Activated CD4-positive, alpha-beta T cell treated with anti-CD3 and anti-CD28 coated beads for 36 hours (primary cell): ENCODE measurements around the gene PCBP4. TPM values are rescaled to one million over a fixed set of nuclear protein-coding genes. Genes with fewer than 3 reads are reported as not detected.

ENCODE experiments used
- ATAC-seq: fragments of 200-7000 bp; cut with Tn5 transposase; one replicate; pipeline ENCODE4 v1.10.0; 2021; ENCODE audit warnings: mild to moderate bottlenecking, moderate library complexity
- CTCF ChIA-PET: fragments of 350-600 bp; sonication (Branson Sonifier 250); formaldehyde crosslinking; loops from one replicate; lab custom pipeline; 2021; ENCODE audit warnings: antibody characterized with exemption; lab: Charles Lee
- POLR2A ChIA-PET: fragments of 350-600 bp; sonication (Branson Sonifier 250); formaldehyde crosslinking; loops from one replicate; lab custom pipeline; 2021; ENCODE audit warnings: antibody characterized with exemption, inconsistent platforms; lab: Charles Lee
- DNase-seq: peaks from one replicate; pipeline ENCODE4 v3.0.0-alpha.2; 2020
- H3K27ac Mint-ChIP-seq: one replicate; pipeline ENCODE4 v1.8.0; 2021; ENCODE audit warnings: mixed read lengths
- H3K27me3 Mint-ChIP-seq: one replicate; pipeline ENCODE4 v1.8.0; 2021; ENCODE audit warnings: mixed read lengths
- H3K36me3 Mint-ChIP-seq: one replicate; pipeline ENCODE4 v1.8.0; 2021; ENCODE audit warnings: low read depth, mixed read lengths
- H3K4me1 Mint-ChIP-seq: one replicate; pipeline ENCODE4 v1.8.0; 2021; ENCODE audit warnings: mixed read lengths
- H3K4me3 Mint-ChIP-seq: one replicate; pipeline ENCODE4 v1.8.0; 2021; ENCODE audit warnings: mild to moderate bottlenecking, moderate library complexity, mixed read lengths
- H3K9me3 Mint-ChIP-seq: one replicate; pipeline ENCODE4 v1.8.0; 2021; ENCODE audit warnings: low read depth, mixed read lengths
- intact Hi-C, 2 experiments: fragments of 100-400 bp; cut with DNase I in 1 of 2; cut with micrococcal nuclease in 1 of 2; formaldehyde crosslinking; loops; one replicate each; pipeline versions ENCODE4 v1.14.2 to v1.15.1; 2022 to 2024; cut with DNase I, micrococcal nuclease
- total RNA-seq, 2 experiments: library from RNA; stranded (reverse); gene quantifications; one replicate each; pipeline ENCODE4 v1.2.3, GENCODE V29; 2021

The PCBP4 gene
- total RNA-seq, 2 experiments from 2014 or later, result 12.5 to 13.6 TPM

DNA sequence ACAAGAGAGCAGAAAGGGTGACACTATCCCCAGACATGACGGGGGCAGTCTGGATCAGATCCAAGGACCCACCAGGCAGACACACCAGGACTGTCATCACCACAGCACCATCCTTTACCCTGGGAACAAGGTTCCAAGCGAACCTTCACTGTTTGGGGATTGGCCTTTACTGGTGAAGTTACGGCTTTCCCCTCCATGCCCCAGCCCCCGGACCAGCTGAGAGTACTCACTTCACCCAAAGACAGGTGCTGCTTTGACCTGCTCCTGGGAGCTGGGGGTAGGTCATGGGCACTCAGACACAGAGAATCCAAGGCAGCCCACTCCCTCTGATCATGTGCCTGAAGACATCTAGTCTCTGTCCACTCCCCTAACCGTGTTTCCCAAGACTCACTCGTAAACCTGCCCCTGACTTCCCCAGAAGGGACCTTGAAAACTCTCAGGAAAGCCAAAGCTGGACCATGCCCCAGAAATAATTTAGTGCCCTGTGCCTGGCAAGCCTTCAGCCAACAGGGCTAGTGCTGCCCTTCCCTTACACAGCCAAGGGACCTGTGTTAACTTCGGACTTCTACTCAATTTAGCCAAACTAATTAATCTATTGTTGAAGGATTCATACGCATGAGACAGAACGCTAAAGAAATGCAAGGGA, 28.4 kb downstream of the PCBP4 start:
- ChIA-PET CTCF (interaction anchor here (0.6 kb wide), 2 partner anchors 218 to 1054 kb away, joined by 3 to 4 read pairs; no protein-coding TSS in a partner anchor), POLR2A (no interaction called here)
- Mint-ChIP-seq H3K27ac (peak overlapping the region; percentile 52), H3K4me3 (no peak overlapping the region), H3K27me3 (no peaks in the 10 kb centered on the region), H3K9me3 (no peaks in the 10 kb centered on the region), H3K36me3 (peaks cover 41% of the 10 kb centered on the region), H3K4me1 (peaks cover 33% of the 10 kb centered on the region)
- DNase-seq (no peak), ATAC-seq (no peak)
- intact Hi-C loops, result no loop called here

DNA sequence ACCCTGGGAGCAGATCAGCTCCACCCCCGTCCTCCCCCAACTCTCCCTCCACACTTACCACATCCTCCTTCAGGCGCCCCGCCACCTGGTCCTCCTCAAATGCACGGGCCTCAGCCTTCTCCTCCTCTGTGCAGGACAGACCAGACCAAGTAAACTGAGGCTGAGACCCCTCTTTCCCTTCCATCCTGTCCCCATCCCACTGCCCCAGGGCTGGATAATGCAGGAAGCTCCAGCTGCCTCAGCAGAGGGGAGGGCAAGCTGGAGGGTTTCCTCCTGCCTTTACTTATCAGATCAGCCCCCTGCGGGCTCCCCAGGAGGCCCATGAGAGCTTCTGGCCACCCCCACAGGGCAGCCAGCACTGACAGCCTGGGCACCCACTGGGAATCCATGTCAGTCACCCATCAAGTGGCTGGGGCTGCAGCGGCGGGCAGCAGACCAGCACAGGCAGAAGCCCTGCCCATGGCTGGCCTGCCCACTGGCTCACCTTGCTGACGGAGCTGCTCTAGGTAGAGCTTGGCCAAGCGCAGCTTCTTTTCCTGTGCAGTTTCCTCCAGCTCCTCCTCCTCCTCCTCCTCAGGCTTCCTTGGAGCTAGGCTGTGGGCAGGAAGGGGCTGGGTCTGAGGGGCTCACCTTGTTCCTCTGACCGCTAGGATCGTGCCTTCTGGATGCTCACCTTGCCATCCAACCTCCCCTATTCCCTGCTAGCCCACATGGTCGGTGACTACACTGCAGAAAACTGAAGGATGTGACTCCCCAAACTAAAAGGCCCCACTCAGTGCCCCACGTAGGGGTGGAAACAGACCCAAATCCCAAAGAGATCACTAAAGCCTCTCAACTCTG, 29.4 kb downstream of the PCBP4 start:
- DNase-seq (no peak), ATAC-seq (no peak)
- peaks cover 30% of the 10 kb centered on the region for H3K4me1 Mint-ChIP-seq
- intact Hi-C loops, result no loop called here
- ChIA-PET CTCF (no interaction called here), POLR2A (no interaction called here)
- peaks cover 49% of the 10 kb centered on the region for H3K36me3 Mint-ChIP-seq
- H3K9me3 Mint-ChIP-seq, result no peaks in the 10 kb centered on the region
- no peaks in the 10 kb centered on the region for H3K27me3 Mint-ChIP-seq
- H3K4me3 Mint-ChIP-seq, result no peak overlapping the region
- no peak overlapping the region for H3K27ac Mint-ChIP-seq

DNA sequence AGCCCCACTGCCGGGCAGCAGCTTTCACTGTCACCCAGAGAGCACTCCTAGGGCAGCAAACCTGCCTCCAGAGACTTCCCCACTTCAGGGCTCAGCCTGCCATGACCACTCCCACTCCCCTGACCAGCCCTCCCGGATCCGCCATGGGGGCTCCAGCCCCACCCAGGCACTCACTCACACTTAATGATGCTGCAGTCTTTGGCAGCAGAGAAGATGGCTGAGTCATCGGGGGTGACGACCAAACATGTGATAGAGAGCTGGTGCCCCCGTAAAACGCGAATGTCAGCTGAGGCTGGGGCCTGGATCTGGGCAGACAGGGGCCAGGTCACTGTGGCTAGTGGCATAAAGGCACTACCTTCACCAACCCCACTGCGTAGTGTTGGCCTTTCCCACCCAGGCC, 30.2 kb downstream of the PCBP4 start:
- Mint-ChIP-seq H3K27ac (no peak overlapping the region), H3K4me3 (no peak overlapping the region), H3K36me3 (peaks cover 51% of the 10 kb centered on the region), H3K27me3 (no peaks in the 10 kb centered on the region), H3K9me3 (no peaks in the 10 kb centered on the region), H3K4me1 (peaks cover 27% of the 10 kb centered on the region)
- CTCF ChIA-PET, result interaction anchor here (0.5 kb wide), 1 partner anchor 134 kb away, joined by 3 read pairs; no protein-coding TSS in a partner anchor
- DNase-seq, result no peak
- POLR2A ChIA-PET, result no interaction called here
- no peak for ATAC-seq
- intact Hi-C loops, result no loop called here

DNA sequence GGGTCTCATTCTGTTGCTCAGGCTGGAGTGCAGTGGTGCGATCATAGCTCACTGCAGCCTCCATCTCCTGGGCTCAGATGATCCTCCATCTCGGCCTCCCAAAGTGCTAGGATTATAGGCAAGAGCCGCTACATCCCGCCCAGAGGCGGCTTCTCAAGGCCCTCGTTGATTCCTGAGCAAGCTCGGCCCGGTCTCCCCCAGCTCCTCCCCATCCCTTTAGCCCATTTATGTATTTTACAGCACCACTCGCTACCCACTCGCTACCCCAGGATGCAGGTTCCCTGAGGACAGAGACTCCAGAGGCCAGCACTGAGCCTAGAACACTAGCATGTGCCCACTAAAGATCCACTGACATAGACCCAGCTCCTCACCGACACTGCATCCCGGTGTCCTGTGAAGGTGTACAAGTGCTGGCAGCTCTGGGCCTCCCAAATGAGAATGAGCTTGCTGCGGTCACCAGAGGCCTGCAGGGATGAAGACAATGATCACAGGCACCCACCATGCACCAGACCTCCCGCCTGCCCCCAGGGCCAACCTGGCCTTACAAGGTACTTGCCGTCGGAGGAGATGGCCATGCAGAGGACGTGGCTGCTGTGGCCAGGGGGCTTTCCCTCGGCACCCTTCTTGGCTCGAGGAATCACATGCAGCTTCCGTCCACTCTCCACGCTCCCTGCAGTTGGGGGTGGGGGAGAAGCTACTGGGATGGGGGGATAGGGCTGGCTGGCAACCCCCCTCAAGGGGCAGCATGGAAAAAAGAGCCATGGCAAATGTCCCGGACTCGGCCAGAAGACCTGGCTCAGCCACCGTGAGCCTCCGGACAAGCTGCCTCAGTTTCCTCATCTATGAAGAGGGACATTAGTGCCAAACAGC, 31.1 kb downstream of the PCBP4 start:
- Mint-ChIP-seq H3K4me1 (peaks cover 27% of the 10 kb centered on the region), H3K4me3 (no peak overlapping the region), H3K27ac (no peak overlapping the region), H3K9me3 (no peaks in the 10 kb centered on the region), H3K27me3 (no peaks in the 10 kb centered on the region), H3K36me3 (peaks cover 52% of the 10 kb centered on the region)
- ChIA-PET CTCF (interaction anchor here (0.5 kb wide), 1 partner anchor 186 kb away, joined by 4 read pairs; no protein-coding TSS in a partner anchor), POLR2A (no interaction called here)
- intact Hi-C loops, result no loop called here
- no peak for DNase-seq
- ATAC-seq, result no peak

DNA sequence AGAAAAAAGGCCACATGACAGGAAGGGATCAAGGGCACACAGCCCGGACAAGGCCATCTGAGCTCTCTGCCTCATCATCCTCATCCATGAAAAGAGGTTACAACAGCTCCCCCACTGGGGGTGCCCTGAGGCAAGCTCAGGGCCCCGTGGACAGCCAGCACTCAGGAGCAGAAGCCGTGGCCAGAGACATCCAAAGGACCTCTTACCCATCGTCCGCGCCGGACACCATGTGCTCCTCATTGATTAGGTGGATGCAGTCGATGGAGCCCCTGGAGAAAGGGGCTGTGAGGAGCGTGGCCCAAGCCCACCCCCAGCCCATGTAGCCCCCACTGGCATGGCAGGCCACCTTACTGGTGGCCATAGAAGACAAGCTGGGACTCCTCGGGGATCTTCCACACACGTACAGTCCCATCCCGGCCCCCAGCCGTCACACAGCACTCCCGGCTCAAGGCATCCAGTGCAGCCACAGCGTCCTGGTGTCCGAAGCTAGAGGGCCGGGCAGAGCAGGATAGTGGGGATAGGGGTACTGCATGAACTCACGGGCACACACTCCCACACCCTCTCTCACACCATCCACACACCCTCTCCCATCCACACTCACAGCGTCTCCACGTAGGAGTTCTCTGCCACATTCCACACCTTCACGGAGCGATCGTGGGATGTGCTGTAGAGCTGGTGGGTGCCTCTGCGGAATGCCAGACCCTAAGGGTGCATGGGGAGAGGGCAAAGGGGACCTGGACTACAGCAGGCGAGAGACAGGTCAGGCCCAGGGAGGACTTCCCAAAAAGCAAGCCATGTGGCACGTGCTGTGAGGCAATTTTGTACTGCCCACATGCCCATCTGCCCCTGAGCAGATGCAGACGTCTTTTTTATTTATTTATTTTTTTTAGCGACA, 32.0 kb downstream of the PCBP4 start:
- H3K27ac Mint-ChIP-seq, result no peak overlapping the region
- DNase-seq (no peak), ATAC-seq (no peak)
- CTCF ChIA-PET, result interaction anchor here (1.1 to 1.2 kb wide), 2 partner anchors 19 to 28 kb away, joined by 3 read pairs; no protein-coding TSS in a partner anchor
- intact Hi-C loops, result no loop called here
- no peaks in the 10 kb centered on the region for H3K9me3 Mint-ChIP-seq
- H3K4me1 Mint-ChIP-seq, result peaks cover 18% of the 10 kb centered on the region
- POLR2A ChIA-PET, result no interaction called here
- H3K4me3 Mint-ChIP-seq, result no peak overlapping the region
- no peaks in the 10 kb centered on the region for H3K27me3 Mint-ChIP-seq
- peaks cover 52% of the 10 kb centered on the region for H3K36me3 Mint-ChIP-seq

DNA sequence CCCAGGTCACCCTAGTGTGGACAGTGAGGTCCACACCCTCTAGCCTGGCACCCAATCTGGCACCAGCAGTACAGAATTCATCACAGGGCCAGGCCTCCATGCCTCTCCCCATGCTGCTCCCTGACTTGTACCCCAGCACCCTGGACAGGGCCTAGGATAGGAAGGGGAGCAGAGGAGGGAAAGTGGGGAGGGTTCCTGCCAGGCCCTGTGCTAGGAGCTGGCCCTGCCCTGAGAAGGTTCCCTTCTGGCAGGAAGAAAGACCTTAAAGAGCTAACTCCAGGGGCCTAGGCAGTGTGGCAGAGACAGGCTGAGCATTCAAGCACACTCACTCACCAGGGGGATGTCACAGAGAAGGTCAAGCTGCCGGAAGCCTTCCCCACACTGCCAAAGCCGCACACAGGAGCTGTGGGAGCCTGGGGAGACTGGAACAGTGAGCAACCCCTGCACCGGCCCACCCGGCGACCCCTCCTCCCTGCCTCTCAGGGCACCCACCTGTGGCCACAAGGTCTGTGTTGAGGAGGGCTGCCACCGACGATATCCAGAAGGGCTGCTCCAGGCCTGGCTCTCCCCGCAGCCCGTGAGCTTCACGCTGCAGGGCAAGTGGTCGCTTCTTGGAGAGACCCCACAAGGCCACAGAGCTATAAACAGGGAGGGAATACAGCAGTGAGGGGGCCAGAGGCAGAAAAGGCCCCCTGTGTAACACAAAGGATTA, 33.0 kb downstream of the PCBP4 start:
- no peak overlapping the region for H3K27ac Mint-ChIP-seq
- no peaks in the 10 kb centered on the region for H3K27me3 Mint-ChIP-seq
- intact Hi-C loops, result no loop called here
- DNase-seq (no peak), ATAC-seq (no peak)
- H3K36me3 Mint-ChIP-seq, result peaks cover 52% of the 10 kb centered on the region
- H3K9me3 Mint-ChIP-seq, result no peaks in the 10 kb centered on the region
- CTCF ChIA-PET, result interaction anchor here (1.1 to 1.2 kb wide), 2 partner anchors 19 to 29 kb away, joined by 3 read pairs; no protein-coding TSS in a partner anchor
- H3K4me3 Mint-ChIP-seq, result no peak overlapping the region
- POLR2A ChIA-PET, result no interaction called here
- H3K4me1 Mint-ChIP-seq, result peaks cover 11% of the 10 kb centered on the region

DNA sequence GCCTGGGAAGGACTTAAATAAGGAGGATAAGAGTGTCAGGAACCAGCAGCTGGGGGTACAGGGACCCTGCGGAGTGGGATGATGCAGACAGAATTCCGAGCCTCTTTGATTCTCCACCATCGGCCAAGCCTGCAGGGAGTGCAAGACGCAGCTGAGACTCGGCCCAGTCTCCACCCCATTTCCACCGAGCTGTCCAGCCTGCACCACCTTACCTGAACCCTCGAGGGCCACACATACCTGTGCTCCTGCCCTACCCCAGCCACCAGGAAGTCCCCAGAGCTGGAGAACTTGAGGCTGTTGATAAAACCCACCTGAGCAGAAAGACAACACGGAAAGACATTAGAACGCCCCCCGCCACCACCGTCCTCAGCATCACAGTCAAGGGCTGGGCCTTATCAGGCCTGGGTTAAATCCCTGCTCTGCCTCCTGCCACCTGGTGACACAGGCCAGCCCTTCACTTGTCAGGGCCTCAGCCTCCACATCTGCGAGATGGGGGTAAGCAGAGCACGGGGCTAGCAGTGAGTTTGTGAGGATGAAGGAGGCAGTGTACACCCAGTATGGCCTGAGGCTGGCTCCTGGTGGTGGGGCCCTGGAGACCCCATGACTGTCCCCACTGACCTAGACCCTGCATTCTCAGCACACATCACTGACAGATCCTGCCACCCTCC, 33.6 kb downstream of the PCBP4 start:
- CTCF ChIA-PET, result no interaction called here
- H3K27ac Mint-ChIP-seq, result no peak overlapping the region
- H3K4me1 Mint-ChIP-seq, result peaks cover 6% of the 10 kb centered on the region
- POLR2A ChIA-PET, result no interaction called here
- H3K36me3 Mint-ChIP-seq, result peaks cover 49% of the 10 kb centered on the region
- intact Hi-C loops, result no loop called here
- DNase-seq (no peak), ATAC-seq (no peak)
- no peaks in the 10 kb centered on the region for H3K9me3 Mint-ChIP-seq
- H3K27me3 Mint-ChIP-seq, result no peaks in the 10 kb centered on the region
- no peak overlapping the region for H3K4me3 Mint-ChIP-seq

DNA sequence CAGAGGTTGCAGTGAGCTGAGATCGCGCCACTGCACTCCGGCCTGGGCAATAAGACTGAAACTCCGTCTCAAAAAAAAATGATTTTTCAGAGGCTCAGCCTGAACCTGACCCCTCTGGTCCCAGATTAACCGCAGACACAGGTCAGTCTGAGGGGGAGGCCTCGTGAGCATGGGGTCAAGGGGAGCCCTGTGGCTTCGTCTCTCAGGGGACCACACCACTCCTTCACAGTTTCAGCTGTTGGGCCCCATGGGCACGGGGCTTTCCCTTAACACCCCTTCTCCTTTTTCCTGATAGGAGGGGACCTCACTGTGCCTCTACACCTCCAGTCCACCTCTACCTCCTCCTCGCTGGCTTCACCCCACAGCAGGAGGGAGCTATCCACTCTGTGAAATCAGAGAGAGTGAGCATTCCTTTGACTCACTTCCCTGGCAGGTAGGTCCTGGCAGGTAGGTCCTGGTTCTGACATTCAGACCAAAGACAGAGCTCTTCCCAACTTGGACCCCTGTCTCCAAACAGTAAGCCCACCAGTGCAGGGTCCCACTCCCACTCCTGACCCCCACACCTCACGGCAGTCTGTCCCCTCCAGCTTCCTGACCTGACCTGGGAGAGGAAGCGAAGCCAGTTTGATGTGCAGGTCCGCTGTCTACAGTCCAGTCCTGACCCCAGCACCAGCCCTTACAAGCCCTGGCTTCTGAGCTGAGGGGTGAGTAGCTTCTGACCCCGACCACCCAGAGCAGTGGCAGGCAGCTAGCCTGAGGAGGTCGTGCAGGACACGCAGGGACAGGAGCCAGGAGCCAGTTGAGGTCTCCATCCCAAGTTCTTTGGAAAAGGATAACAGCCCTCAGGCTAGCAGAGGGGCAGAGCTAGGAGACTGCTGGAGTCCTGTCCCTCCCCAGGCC, 34.5 kb downstream of the PCBP4 start:
- POLR2A ChIA-PET, result no interaction called here
- no peak overlapping the region for H3K27ac Mint-ChIP-seq
- no peaks in the 10 kb centered on the region for H3K9me3 Mint-ChIP-seq
- peaks cover 44% of the 10 kb centered on the region for H3K36me3 Mint-ChIP-seq
- DNase-seq, result no peak
- no peak overlapping the region for H3K4me3 Mint-ChIP-seq
- H3K27me3 Mint-ChIP-seq, result no peaks in the 10 kb centered on the region
- intact Hi-C loops, result no loop called here
- no peaks in the 10 kb centered on the region for H3K4me1 Mint-ChIP-seq
- CTCF ChIA-PET, result interaction anchor here (0.6 to 1.4 kb wide), 2 partner anchors 9 to 430 kb away, joined by 3 to 6 read pairs; partner anchors contain the start of genes PARP3 and RRP9
- ATAC-seq, result no peak

DNA sequence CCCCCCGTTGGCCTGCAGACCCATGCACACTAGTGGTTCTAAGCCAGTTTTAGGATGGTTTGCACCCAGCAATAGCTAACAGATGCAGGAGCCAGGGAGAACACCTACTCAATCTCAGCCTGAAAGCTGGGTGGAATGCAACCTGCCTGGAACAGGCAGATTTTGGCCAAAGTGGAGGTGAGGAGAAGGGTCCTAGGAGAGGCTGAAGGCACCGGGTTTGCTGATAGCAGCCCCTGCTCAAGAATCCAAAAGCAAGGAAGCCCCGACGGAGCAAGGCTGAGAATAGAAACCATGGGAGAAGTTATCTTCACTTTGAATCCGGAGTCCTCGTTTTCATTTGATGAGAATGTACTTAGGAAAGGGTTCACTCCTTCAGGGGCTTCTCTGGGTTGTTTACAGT, 35.5 kb downstream of the PCBP4 start:
- peaks cover 39% of the 10 kb centered on the region for H3K36me3 Mint-ChIP-seq

More for the DNA sequence above, 35.5 kb downstream of the PCBP4 start:
- H3K9me3 Mint-ChIP-seq, result no peaks in the 10 kb centered on the region
- POLR2A ChIA-PET, result no interaction called here
- no peak overlapping the region for H3K27ac Mint-ChIP-seq
- no peak for ATAC-seq
- CTCF ChIA-PET, result interaction anchor here (1.4 kb wide), 1 partner anchor 10 kb away, joined by 6 read pairs; the partner anchor contains the start of genes PARP3 and RRP9
- no peak for DNase-seq
- intact Hi-C loops, result no loop called here
- H3K4me1 Mint-ChIP-seq, result no peaks in the 10 kb centered on the region
- no peak overlapping the region for H3K4me3 Mint-ChIP-seq
- H3K27me3 Mint-ChIP-seq, result no peaks in the 10 kb centered on the region
